WTC11 (cell line): ENCODE results near the gene ASF1A. TPM values are rescaled to one million over a fixed set of nuclear protein-coding genes. Genes with fewer than 3 reads are reported as not detected.

Source experiments
- ATAC-seq: fragments of 200-7000 bp; cut with Tn5 transposase; 2 replicates; pipeline ENCODE4 v1.10.0; 2021; ENCODE audit warnings: mild to moderate bottlenecking, moderate library complexity
- CTCF ChIA-PET: fragments of 300-600 bp; sonication (Branson Sonifier 250); formaldehyde crosslinking; loops from one replicate; lab custom pipeline; 2021; ENCODE audit warnings: antibody characterized with exemption; lab: Charles Lee
- POLR2A ChIA-PET: fragments of 350-600 bp; sonication (Branson Sonifier 250); formaldehyde crosslinking; loops from one replicate; lab custom pipeline; 2021; ENCODE audit warnings: antibody characterized with exemption; lab: Charles Lee
- DNase-seq: peaks from one replicate; pipeline ENCODE4 v3.0.0; 2021; ENCODE audit warnings: low spot score
- H3K27ac Mint-ChIP-seq: 2 replicates; pipeline ENCODE4 v1.8.0; 2021; ENCODE audit warnings: mixed read lengths
- H3K27me3 Mint-ChIP-seq: 2 replicates; pipeline ENCODE4 v1.8.0; 2021; ENCODE audit warnings: low read depth, mild to moderate bottlenecking, moderate library complexity, mixed read lengths
- H3K36me3 Mint-ChIP-seq: 2 replicates; pipeline ENCODE4 v1.8.0; 2021; ENCODE audit warnings: mixed read lengths
- H3K4me1 Mint-ChIP-seq: 2 replicates; pipeline ENCODE4 v1.8.0; 2022; ENCODE audit warnings: mixed read lengths
- H3K4me3 Mint-ChIP-seq: 2 replicates; pipeline ENCODE4 v1.8.0; 2021; ENCODE audit warnings: mild to moderate bottlenecking, moderate library complexity, mixed read lengths
- H3K9me3 Mint-ChIP-seq: 2 replicates; pipeline ENCODE4 v1.8.0; 2021; ENCODE audit warnings: mixed read lengths
- AR ChIP-seq: fragments of 250-450 bp; sonication (Bioruptor Pico); IDR thresholded peaks from 2 replicates; pipeline ENCODE4 v1.9.0; 2021; ENCODE audit warnings: mild to moderate bottlenecking
- ATF1 ChIP-seq: sonication (generic); formaldehyde crosslinking; IDR thresholded peaks from 2 replicates; pipeline ENCODE4 v1.8.1; 2023; ENCODE audit warnings: mild to moderate bottlenecking, moderate library complexity, missing genetic modification reagents
- ATF3 ChIP-seq: sonication (generic); formaldehyde crosslinking; conservative IDR thresholded peaks from 2 replicates; pipeline ENCODE4 v1.8.1; 2022; ENCODE audit warnings: mild to moderate bottlenecking, missing genetic modification reagents
- ESRRA ChIP-seq: sonication (generic); formaldehyde crosslinking; IDR thresholded peaks from 2 replicates; pipeline ENCODE4 v1.8.1; 2022; ENCODE audit warnings: mild to moderate bottlenecking, missing genetic modification reagents, borderline replicate concordance
- FOXP1 ChIP-seq: sonication (generic); formaldehyde crosslinking; IDR thresholded peaks from 2 replicates; pipeline ENCODE4 v1.8.0; 2022; ENCODE audit warnings: missing genetic modification reagents, mild to moderate bottlenecking, moderate library complexity, borderline replicate concordance
- GABPB1 ChIP-seq: sonication (generic); formaldehyde crosslinking; IDR thresholded peaks from 2 replicates; pipeline ENCODE4 v1.8.1; 2023; ENCODE audit warnings: mild to moderate bottlenecking, missing genetic modification reagents
- HMGA2 ChIP-seq: fragments of 250-450 bp; sonication (Bioruptor Pico); IDR thresholded peaks from 2 replicates; pipeline ENCODE4 v1.4.0; 2021; ENCODE audit warnings: mild to moderate bottlenecking, moderate library complexity
- MXD4 ChIP-seq: fragments of 250-450 bp; sonication (Bioruptor Pico); IDR thresholded peaks from 2 replicates; pipeline ENCODE4 v1.8.0; 2021; ENCODE audit warnings: mild to moderate bottlenecking, moderate library complexity, borderline replicate concordance
- PRRX2 ChIP-seq: fragments of 250-450 bp; sonication (Bioruptor Pico); IDR thresholded peaks from 2 replicates; pipeline ENCODE4 v1.8.0; 2021; ENCODE audit warnings: mild to moderate bottlenecking
- RORB ChIP-seq: fragments of 250-450 bp; sonication (Bioruptor Pico); IDR thresholded peaks from 2 replicates; pipeline ENCODE4 v1.9.0; 2021; ENCODE audit warnings: mild to moderate bottlenecking
- TEAD4 ChIP-seq: sonication (generic); formaldehyde crosslinking; IDR thresholded peaks from 2 replicates; pipeline ENCODE4 v1.8.0; 2022; ENCODE audit warnings: mild to moderate bottlenecking, missing genetic modification reagents
- TP53 ChIP-seq: sonication (generic); formaldehyde crosslinking; IDR thresholded peaks from 2 replicates; pipeline ENCODE4 v1.8.1; 2023; ENCODE audit warnings: mild to moderate bottlenecking, missing genetic modification reagents
- ZNF219 ChIP-seq: sonication (generic); formaldehyde crosslinking; IDR thresholded peaks from 2 replicates; pipeline ENCODE4 v1.8.0; 2023; ENCODE audit warnings: missing genetic modification reagents, mild to moderate bottlenecking, borderline replicate concordance
- ZNF232 ChIP-seq: sonication (generic); formaldehyde crosslinking; IDR thresholded peaks from 2 replicates; pipeline ENCODE4 v1.8.0; 2022; ENCODE audit warnings: mild to moderate bottlenecking, missing genetic modification reagents
- ZNF317 ChIP-seq: sonication (generic); formaldehyde crosslinking; IDR thresholded peaks from 2 replicates; pipeline ENCODE4 v1.8.1; 2023; ENCODE audit warnings: low read depth, mild to moderate bottlenecking, moderate library complexity, missing genetic modification reagents, borderline replicate concordance
- ZNF512 ChIP-seq: sonication (generic); formaldehyde crosslinking; IDR thresholded peaks from 2 replicates; pipeline ENCODE4 v1.8.1; 2022; ENCODE audit warnings: missing genetic modification reagents, borderline replicate concordance
- total RNA-seq: library from RNA; stranded (reverse); gene quantifications from 3 replicates; pipeline ENCODE4 v1.2.3, GENCODE V29; 2021
- TF ChIP-seq, protein P1 (sequence below): sonication (generic); formaldehyde crosslinking; IDR thresholded peaks from 2 replicates; pipeline ENCODE4 v1.8.1; 2023; ENCODE audit warnings: mild to moderate bottlenecking, missing genetic modification reagents, borderline replicate concordance
- TF ChIP-seq, protein P2 (sequence below): sonication (generic); formaldehyde crosslinking; conservative IDR thresholded peaks from 2 replicates; pipeline ENCODE4 v1.8.1; 2023; ENCODE audit warnings: mild to moderate bottlenecking, low read depth, missing genetic modification reagents, moderate library complexity

The ASF1A gene
- total RNA-seq, 1 experiment from 2014 or later, result 36.7 TPM

GRCh38 chr6:118935331-118935668 lies 41.3 kb downstream of the ASF1A start (continued):
- TF ChIP-seq, protein P1, sequence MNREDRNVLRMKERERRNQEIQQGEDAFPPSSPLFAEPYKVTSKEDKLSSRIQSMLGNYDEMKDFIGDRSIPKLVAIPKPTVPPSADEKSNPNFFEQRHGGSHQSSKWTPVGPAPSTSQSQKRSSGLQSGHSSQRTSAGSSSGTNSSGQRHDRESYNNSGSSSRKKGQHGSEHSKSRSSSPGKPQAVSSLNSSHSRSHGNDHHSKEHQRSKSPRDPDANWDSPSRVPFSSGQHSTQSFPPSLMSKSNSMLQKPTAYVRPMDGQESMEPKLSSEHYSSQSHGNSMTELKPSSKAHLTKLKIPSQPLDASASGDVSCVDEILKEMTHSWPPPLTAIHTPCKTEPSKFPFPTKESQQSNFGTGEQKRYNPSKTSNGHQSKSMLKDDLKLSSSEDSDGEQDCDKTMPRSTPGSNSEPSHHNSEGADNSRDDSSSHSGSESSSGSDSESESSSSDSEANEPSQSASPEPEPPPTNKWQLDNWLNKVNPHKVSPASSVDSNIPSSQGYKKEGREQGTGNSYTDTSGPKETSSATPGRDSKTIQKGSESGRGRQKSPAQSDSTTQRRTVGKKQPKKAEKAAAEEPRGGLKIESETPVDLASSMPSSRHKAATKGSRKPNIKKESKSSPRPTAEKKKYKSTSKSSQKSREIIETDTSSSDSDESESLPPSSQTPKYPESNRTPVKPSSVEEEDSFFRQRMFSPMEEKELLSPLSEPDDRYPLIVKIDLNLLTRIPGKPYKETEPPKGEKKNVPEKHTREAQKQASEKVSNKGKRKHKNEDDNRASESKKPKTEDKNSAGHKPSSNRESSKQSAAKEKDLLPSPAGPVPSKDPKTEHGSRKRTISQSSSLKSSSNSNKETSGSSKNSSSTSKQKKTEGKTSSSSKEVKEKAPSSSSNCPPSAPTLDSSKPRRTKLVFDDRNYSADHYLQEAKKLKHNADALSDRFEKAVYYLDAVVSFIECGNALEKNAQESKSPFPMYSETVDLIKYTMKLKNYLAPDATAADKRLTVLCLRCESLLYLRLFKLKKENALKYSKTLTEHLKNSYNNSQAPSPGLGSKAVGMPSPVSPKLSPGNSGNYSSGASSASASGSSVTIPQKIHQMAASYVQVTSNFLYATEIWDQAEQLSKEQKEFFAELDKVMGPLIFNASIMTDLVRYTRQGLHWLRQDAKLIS (CRISPR knock-in tag), result no peak
- TF ChIP-seq AR (no peak), TP53 (CRISPR knock-in tag) (no peak)
- TF ChIP-seq, protein P2, sequence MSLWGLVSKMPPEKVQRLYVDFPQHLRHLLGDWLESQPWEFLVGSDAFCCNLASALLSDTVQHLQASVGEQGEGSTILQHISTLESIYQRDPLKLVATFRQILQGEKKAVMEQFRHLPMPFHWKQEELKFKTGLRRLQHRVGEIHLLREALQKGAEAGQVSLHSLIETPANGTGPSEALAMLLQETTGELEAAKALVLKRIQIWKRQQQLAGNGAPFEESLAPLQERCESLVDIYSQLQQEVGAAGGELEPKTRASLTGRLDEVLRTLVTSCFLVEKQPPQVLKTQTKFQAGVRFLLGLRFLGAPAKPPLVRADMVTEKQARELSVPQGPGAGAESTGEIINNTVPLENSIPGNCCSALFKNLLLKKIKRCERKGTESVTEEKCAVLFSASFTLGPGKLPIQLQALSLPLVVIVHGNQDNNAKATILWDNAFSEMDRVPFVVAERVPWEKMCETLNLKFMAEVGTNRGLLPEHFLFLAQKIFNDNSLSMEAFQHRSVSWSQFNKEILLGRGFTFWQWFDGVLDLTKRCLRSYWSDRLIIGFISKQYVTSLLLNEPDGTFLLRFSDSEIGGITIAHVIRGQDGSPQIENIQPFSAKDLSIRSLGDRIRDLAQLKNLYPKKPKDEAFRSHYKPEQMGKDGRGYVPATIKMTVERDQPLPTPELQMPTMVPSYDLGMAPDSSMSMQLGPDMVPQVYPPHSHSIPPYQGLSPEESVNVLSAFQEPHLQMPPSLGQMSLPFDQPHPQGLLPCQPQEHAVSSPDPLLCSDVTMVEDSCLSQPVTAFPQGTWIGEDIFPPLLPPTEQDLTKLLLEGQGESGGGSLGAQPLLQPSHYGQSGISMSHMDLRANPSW (CRISPR knock-in tag), result no peak

- peak overlapping the region; percentile 86 for H3K4me3 Mint-ChIP-seq
- CTCF ChIA-PET, result no interaction called here
- peaks cover 33% of the 10 kb centered on the region for H3K9me3 Mint-ChIP-seq
- peak overlapping the region; percentile 93 for H3K27ac Mint-ChIP-seq
- H3K4me1 Mint-ChIP-seq, result peaks cover 23% of the 10 kb centered on the region
- no peak for DNase-seq
- no peak for ATAC-seq
- no peaks in the 10 kb centered on the region; the same call in 1 of the 2 replicates for H3K27me3 Mint-ChIP-seq
- no peak for TF ChIP-seq TP53 (CRISPR knock-in tag)
- no peak for TF ChIP-seq ATF1 (CRISPR knock-in tag)
- no peak for TF ChIP-seq ZNF512 (CRISPR knock-in tag)
- no peak for TF ChIP-seq MXD4
- no peak for TF ChIP-seq TEAD4 (CRISPR knock-in tag)
- H3K36me3 Mint-ChIP-seq, result peaks cover 43% of the 10 kb centered on the region
- POLR2A ChIA-PET, result no interaction called here
Measured at GRCh38 chr6:118935978-118936703, 42.2 kb downstream of the ASF1A start.

GRCh38 chr6:118939683-118940082 lies 45.7 kb downstream of the ASF1A start:
- H3K4me1 Mint-ChIP-seq, result peaks cover 10% of the 10 kb centered on the region
- no peak for TF ChIP-seq HMGA2 (CRISPR knock-in tag)
- no peak for TF ChIP-seq FOXP1
- TF ChIP-seq, protein P2 (CRISPR knock-in tag), result no peak
- TF ChIP-seq RORB (CRISPR knock-in tag), result no peak
- no peak for TF ChIP-seq ZNF219 (CRISPR knock-in tag)
- TF ChIP-seq ATF3 (CRISPR knock-in tag), result no peak
- TF ChIP-seq PRRX2 (CRISPR knock-in tag), result no peak
- no peak for TF ChIP-seq GABPB1 (CRISPR knock-in tag)
- TF ChIP-seq ZNF232 (CRISPR knock-in tag), result no peak
- no peak for TF ChIP-seq ZNF317
- TF ChIP-seq ESRRA (CRISPR knock-in tag), result no peak
- TF ChIP-seq TP53 (CRISPR knock-in tag), result no peak

More at GRCh38 chr6:118939683-118940082, 45.7 kb downstream of the ASF1A start:
- ChIA-PET POLR2A (no interaction called here), CTCF (no interaction called here)
- H3K27ac Mint-ChIP-seq, result no peak overlapping the region
- ATAC-seq (no peak), DNase-seq (no peak)
- peaks cover 61% of the 10 kb centered on the region for H3K36me3 Mint-ChIP-seq
- no peak overlapping the region for H3K4me3 Mint-ChIP-seq
- peaks cover 2% of the 10 kb centered on the region for H3K27me3 Mint-ChIP-seq
- peaks cover 62% of the 10 kb centered on the region for H3K9me3 Mint-ChIP-seq
